ENCODE results near the gene CCDC86.

DNA sequence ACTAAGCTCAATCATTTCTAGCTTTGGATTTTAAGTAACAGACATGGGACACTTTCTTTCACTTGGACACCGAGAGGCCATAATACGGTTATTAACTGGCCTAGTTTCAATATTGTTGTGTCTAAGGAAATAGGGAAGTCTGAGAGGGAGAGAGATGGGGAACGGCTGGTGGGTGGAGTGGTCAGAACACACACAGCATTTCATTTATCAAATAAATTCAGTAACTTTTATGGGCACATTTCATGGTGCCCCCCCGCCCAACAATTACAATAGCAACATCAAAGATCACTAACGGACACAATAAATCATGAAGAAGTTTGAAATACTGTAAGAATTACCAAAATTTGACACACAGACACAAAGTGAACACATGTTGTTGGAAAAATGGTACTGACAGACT, 53.8 kb downstream of the CCDC86 start:
- TF ChIP-seq, protein P1, sequence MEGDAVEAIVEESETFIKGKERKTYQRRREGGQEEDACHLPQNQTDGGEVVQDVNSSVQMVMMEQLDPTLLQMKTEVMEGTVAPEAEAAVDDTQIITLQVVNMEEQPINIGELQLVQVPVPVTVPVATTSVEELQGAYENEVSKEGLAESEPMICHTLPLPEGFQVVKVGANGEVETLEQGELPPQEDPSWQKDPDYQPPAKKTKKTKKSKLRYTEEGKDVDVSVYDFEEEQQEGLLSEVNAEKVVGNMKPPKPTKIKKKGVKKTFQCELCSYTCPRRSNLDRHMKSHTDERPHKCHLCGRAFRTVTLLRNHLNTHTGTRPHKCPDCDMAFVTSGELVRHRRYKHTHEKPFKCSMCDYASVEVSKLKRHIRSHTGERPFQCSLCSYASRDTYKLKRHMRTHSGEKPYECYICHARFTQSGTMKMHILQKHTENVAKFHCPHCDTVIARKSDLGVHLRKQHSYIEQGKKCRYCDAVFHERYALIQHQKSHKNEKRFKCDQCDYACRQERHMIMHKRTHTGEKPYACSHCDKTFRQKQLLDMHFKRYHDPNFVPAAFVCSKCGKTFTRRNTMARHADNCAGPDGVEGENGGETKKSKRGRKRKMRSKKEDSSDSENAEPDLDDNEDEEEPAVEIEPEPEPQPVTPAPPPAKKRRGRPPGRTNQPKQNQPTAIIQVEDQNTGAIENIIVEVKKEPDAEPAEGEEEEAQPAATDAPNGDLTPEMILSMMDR (IDR thresholded peaks at IDR 0.05; ENCODE audit: borderline replicate concordance, extremely low read depth, low read length, poor library complexity, severe bottlenecking): no peak
- TF ChIP-seq EZH2 (IDR thresholded peaks at IDR 0.05; ENCODE audit: borderline replicate concordance, low read depth, low read length, severe bottlenecking): no peak
